ENCODE results near the gene ISCU. TPM values are rescaled to one million over a fixed set of nuclear protein-coding genes. Genes with fewer than 3 reads are reported as not detected.

ISCU gene
- total RNA-seq, 1 donor from 2014 or later, result 117 TPM

DNA sequence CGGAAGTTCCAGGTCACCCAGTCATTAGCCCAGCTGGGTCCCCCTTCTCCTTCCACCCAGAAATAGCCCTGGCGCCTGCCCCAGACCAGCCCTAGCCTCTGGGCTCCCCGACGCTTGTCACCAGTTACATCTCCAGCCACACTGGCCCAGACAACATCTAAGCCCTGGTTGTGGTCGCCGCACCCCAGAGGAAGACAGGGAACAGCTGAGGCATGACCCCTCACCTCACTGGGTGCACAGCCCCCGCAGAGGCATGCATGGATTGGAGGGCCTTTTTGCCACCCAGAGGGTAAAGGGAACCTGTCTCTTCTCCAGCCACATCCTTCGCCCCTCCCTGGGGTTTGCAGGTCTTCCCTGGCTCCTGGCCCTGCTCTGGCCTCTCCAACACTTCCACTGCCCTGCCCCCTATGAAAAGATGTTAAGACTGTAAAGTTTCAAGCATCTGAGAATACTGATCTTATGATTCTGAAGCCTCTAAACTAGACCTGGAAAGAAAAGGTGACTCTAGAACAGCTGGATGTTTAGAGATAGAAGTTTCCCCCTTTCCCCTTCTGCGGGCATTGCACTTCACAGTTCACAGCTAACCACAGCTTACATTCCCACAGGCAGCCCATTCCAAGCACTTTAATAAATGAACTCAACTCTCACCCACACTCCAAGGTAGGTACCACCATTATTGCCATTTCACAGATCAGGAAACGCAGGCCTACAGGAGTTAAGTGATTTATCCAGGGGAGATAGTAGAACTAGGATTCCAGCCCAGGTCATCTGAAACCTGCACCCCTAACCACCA lies 20.8 kb downstream of the ISCU start:
- Mint-ChIP-seq H3K36me3 (ENCODE audit: low read depth) (no peaks in the 10 kb centered on the region), H3K4me3 (no peak overlapping the region), H3K27me3 (peaks cover 2% of the 10 kb centered on the region), H3K9me3 (no peaks in the 10 kb centered on the region), H3K27ac (no peak overlapping the region), H3K4me1 (peaks cover 16% of the 10 kb centered on the region)
- ChIA-PET CTCF (interaction anchor here (0.9 kb wide), 1 partner anchor 35 kb away, joined by 4 read pairs; no protein-coding TSS in a partner anchor), POLR2A (no interaction called here)
- intact Hi-C loops (cut with micrococcal nuclease), result no loop called here
- DNase-seq, result no peak
- TF ChIP-seq, protein P1, sequence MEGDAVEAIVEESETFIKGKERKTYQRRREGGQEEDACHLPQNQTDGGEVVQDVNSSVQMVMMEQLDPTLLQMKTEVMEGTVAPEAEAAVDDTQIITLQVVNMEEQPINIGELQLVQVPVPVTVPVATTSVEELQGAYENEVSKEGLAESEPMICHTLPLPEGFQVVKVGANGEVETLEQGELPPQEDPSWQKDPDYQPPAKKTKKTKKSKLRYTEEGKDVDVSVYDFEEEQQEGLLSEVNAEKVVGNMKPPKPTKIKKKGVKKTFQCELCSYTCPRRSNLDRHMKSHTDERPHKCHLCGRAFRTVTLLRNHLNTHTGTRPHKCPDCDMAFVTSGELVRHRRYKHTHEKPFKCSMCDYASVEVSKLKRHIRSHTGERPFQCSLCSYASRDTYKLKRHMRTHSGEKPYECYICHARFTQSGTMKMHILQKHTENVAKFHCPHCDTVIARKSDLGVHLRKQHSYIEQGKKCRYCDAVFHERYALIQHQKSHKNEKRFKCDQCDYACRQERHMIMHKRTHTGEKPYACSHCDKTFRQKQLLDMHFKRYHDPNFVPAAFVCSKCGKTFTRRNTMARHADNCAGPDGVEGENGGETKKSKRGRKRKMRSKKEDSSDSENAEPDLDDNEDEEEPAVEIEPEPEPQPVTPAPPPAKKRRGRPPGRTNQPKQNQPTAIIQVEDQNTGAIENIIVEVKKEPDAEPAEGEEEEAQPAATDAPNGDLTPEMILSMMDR (IDR thresholded peaks at IDR 0.05), result no peak
- no peak for ATAC-seq (ENCODE audit: low read depth)

DNA sequence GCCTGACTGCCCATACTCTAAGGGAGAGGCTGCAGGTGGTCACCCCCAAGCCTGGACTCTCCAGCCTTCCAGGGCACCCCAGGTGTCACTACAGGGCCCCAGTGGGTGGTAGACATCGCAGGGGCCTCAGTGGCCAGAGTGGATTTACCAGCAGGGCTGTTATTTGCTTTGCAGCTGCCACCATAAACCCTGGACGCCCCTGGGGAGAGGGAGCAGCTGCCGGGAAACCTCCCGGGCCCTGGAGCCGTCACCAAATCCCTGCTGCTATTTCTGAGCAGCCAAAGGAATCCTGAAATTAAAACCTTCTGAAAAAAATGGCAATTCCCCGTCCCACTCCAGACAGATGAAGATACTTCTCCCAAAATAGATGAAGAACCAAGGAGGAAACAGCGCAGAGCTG lies 21.6 kb downstream of the ISCU start:
- H3K4me1 Mint-ChIP-seq, result peaks cover 13% of the 10 kb centered on the region
- no peak for ATAC-seq (ENCODE audit: low read depth)
- no peaks in the 10 kb centered on the region for H3K36me3 Mint-ChIP-seq (ENCODE audit: low read depth)
- POLR2A ChIA-PET, result no interaction called here
- no peak for DNase-seq
- H3K9me3 Mint-ChIP-seq, result no peaks in the 10 kb centered on the region
- intact Hi-C loops (cut with micrococcal nuclease), result no loop called here
- H3K27ac Mint-ChIP-seq, result no peak overlapping the region
- H3K4me3 Mint-ChIP-seq, result no peak overlapping the region
- CTCF ChIA-PET, result no interaction called here
- TF ChIP-seq, protein P1 (IDR thresholded peaks at IDR 0.05), result no peak
- peaks cover 2% of the 10 kb centered on the region for H3K27me3 Mint-ChIP-seq

- intact Hi-C loops (cut with micrococcal nuclease), result no loop called here
- TF ChIP-seq, protein P1 (IDR thresholded peaks at IDR 0.05), result no peak
- ATAC-seq (ENCODE audit: low read depth) (no peak), DNase-seq (no peak)
- Mint-ChIP-seq H3K27me3 (peaks cover 2% of the 10 kb centered on the region), H3K9me3 (no peaks in the 10 kb centered on the region), H3K27ac (no peak overlapping the region), H3K4me1 (peaks cover 7% of the 10 kb centered on the region), H3K4me3 (no peak overlapping the region), H3K36me3 (ENCODE audit: low read depth) (no peaks in the 10 kb centered on the region)
- ChIA-PET POLR2A (no interaction called here), CTCF (no interaction called here)
These were observed 22.2 kb downstream of the ISCU start for GRCh38 chr12:108584456-108585065.

DNA sequence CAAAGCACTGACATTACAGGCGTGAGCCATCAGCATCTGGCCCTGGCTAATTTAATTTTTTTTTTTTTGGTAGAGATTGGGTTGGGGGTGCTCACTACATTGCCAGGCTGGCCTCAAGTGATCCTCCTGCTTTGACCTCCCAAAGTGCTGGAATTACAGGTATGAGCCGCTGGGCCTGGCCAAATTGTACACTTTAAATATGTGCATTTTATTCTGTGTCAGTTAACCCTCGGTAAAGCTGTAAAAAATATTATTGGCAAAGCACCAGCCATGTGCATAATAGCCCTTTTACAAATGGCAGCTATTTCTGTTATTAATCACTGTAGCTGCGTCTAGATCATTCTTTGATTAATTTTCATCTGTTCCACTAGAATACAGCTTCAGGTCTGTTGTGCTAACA lies 23.5 kb downstream of the ISCU start:
- H3K36me3 Mint-ChIP-seq (ENCODE audit: low read depth), result no peaks in the 10 kb centered on the region

More for the DNA sequence above, 23.5 kb downstream of the ISCU start:
- DNase-seq, result no peak
- Mint-ChIP-seq H3K4me3 (no peak overlapping the region), H3K27ac (no peak overlapping the region), H3K27me3 (peaks cover 3% of the 10 kb centered on the region), H3K9me3 (no peaks in the 10 kb centered on the region), H3K4me1 (no peaks in the 10 kb centered on the region)
- intact Hi-C loops (cut with micrococcal nuclease), result no loop called here
- POLR2A ChIA-PET, result interaction anchor here (1.3 kb wide), 1 partner anchor 10 kb away, joined by 3 read pairs; no protein-coding TSS in a partner anchor
- TF ChIP-seq, protein P1 (IDR thresholded peaks at IDR 0.05), result no peak
- CTCF ChIA-PET, result interaction anchor here (0.7 to 1.0 kb wide), 2 partner anchors 33 to 316 kb away, joined by 3 to 4 read pairs; no protein-coding TSS in a partner anchor
- no peak for ATAC-seq (ENCODE audit: low read depth)
